ENCODE measurements around the gene MGA.

DNA sequence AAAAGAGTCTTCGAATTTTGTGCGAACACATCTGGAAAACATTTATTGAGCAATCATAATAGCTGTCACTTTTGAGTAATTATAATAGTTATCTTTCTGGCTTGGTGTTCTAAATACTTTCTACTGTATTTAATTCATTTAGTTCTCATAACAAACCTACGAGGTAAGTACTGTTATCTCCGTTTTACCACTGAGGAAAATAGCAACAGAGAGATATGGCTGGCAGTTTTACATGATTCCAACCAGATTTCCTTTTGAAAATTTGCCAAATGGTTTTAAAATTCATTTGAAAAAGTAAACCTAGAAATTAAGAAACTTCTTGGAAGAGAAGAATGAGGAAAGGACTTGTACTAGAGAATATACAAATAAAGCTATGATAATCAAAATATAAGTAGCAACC, 37.3 kb upstream of the MGA start:
- TF ChIP-seq POLR2A (IDR thresholded peaks at IDR 0.05) (no peak), CTCF (IDR thresholded peaks at IDR 0.05) (no peak)
